NCI-H146 treated with DMSO at 0.1 percent for 48 hours (cell line): ENCODE data around the gene DESI2.

Experiments used
- DNase-seq: peaks from one replicate; lab custom pipeline; 2025; ENCODE audit not compliant: unreplicated experiment; lab: John Stamatoyannopoulos, UW

Gene DESI2

GRCh38 chr1:244751271-244751895 lies 98.5 kb downstream of the DESI2 start:
- peak; percentile 95 for DNase-seq

- no peak for DNase-seq
Measured at GRCh38 chr1:244755673-244756072, 102.7 kb downstream of the DESI2 start.

GRCh38 chr1:244757091-244757939 lies 104.4 kb downstream of the DESI2 start:
- no peak for DNase-seq
